GM23338 (cell line): ENCODE data around the gene CRACR2B. TPM values are rescaled to one million over a fixed set of nuclear protein-coding genes. Genes with fewer than 3 reads are reported as not detected.
A peak's percentile ranks its signal among the peaks of the same experiment; 100 is the strongest.

Experiments used
- ATAC-seq: fragments of 200-7000 bp; cut with Tn5 transposase; 3 replicates; pipeline ENCODE4 v1.9.1; 2020
- DNase-seq: peaks from one replicate; pipeline ENCODE4 v3.0.0-alpha.2; 2015; ENCODE audit warnings: low spot score
- H2AFZ ChIP-seq: fragments of 200-600 bp; sonication (generic); 2 replicates; pipeline ENCODE4 v1.8.0; 2016; ENCODE audit warnings: antibody characterized with exemption, mild to moderate bottlenecking, moderate library complexity
- H3F3A ChIP-seq: fragments of 200-600 bp; sonication (generic); replicated peaks from 2 replicates; pipeline ENCODE4 v1.8.0; 2017; ENCODE audit warnings: antibody characterized with exemption, mixed run types, low read depth
- H3K27ac ChIP-seq: fragments of 200-600 bp; sonication (generic); 2 replicates; pipeline ENCODE4 v1.6.1; 2016; ENCODE audit warnings: low read depth
- H3K27me3 ChIP-seq: fragments of 200-600 bp; sonication (generic); 2 replicates; pipeline ENCODE4 v1.8.0; 2016; ENCODE audit warnings: mild to moderate bottlenecking, mixed run types, moderate library complexity; ENCODE audit not compliant: insufficient read depth
- H3K36me3 ChIP-seq: fragments of 200-600 bp; sonication (generic); 2 replicates; pipeline ENCODE4 v1.8.0; 2016; ENCODE audit warnings: mild to moderate bottlenecking; ENCODE audit not compliant: insufficient read depth
- H3K4me1 ChIP-seq: fragments of 200-600 bp; sonication (generic); 2 replicates; pipeline ENCODE4 v1.8.0; 2016; ENCODE audit warnings: mild to moderate bottlenecking, moderate library complexity; ENCODE audit not compliant: insufficient read depth
- H3K4me2 ChIP-seq: fragments of 200-600 bp; sonication (generic); 2 replicates; pipeline ENCODE4 v1.7.1; 2017; ENCODE audit warnings: mixed run types
- H3K4me3 ChIP-seq: fragments of 200-600 bp; sonication (generic); 2 replicates; pipeline ENCODE4 v1.6.1; 2016; ENCODE audit warnings: mixed run types
- H3K79me2 ChIP-seq: fragments of 200-600 bp; sonication (generic); replicated peaks from 2 replicates; pipeline ENCODE4 v1.8.0; 2017; ENCODE audit warnings: mild to moderate bottlenecking; ENCODE audit not compliant: insufficient read depth
- H3K9me2 ChIP-seq: fragments of 200-600 bp; sonication (generic); 2 replicates; pipeline ENCODE4 v1.8.0; 2017; ENCODE audit not compliant: insufficient read depth
- H4K20me1 ChIP-seq: fragments of 200-600 bp; sonication (generic); replicated peaks from 2 replicates; pipeline ENCODE4 v1.8.0; 2017; ENCODE audit warnings: mild to moderate bottlenecking; ENCODE audit not compliant: insufficient read depth
- H3K27ac Mint-ChIP-seq: 2 replicates; pipeline ENCODE4 v1.8.0; 2020; ENCODE audit warnings: inconsistent platforms, mild to moderate bottlenecking, moderate library complexity, mixed read lengths
- H3K27me3 Mint-ChIP-seq: 3 replicates; pipeline ENCODE4 v1.8.0; 2022; ENCODE audit warnings: low read depth, mild to moderate bottlenecking, moderate library complexity, mixed read lengths, inconsistent platforms; ENCODE audit not compliant: insufficient read depth, poor library complexity
- H3K36me3 Mint-ChIP-seq: 3 replicates; pipeline ENCODE4 v1.8.0; 2021; ENCODE audit warnings: low read depth, mild to moderate bottlenecking, inconsistent platforms, moderate library complexity, mixed read lengths
- H3K4me1 Mint-ChIP-seq: 3 replicates; pipeline ENCODE4 v1.8.0; 2020; ENCODE audit warnings: mild to moderate bottlenecking, inconsistent platforms, mixed read lengths
- H3K4me3 Mint-ChIP-seq: 3 replicates; pipeline ENCODE4 v1.8.0; 2021; ENCODE audit warnings: moderate library complexity, mild to moderate bottlenecking, inconsistent platforms, mixed read lengths
- H3K9me3 Mint-ChIP-seq: 3 replicates; pipeline ENCODE4 v1.8.0; 2020; ENCODE audit warnings: moderate library complexity, mild to moderate bottlenecking, inconsistent platforms, mixed read lengths
- CREB1 ChIP-seq: fragments of 250-450 bp; sonication (Bioruptor Pico); IDR thresholded peaks from 2 replicates; pipeline ENCODE4 v1.5.0; 2020; ENCODE audit warnings: low read depth, mild to moderate bottlenecking, moderate library complexity
- CTCF ChIP-seq, 2 experiments: fragments of 200-600 bp in 1 of 2; sonication (generic) in 1 of 2; conservative IDR thresholded peaks; 2 replicates each; pipeline versions ENCODE4 v1.5.1 to v1.6.1; 2016 to 2017; ENCODE audit warnings: antibody characterized with exemption in 2 of 2, low read depth in 2 of 2, mild to moderate bottlenecking in 2 of 2, moderate library complexity in 1 of 2
- EZH2 ChIP-seq: fragments of 200-600 bp; sonication (generic); IDR thresholded peaks from one replicate; pipeline ENCODE4 v1.8.0; 2017; ENCODE audit warnings: antibody characterized with exemption, mild to moderate bottlenecking, low read depth; ENCODE audit not compliant: unreplicated experiment
- EZH2phosphoT487 ChIP-seq: fragments of 200-600 bp; sonication (generic); IDR thresholded peaks from one replicate; pipeline ENCODE4 v1.8.1; 2018; ENCODE audit warnings: antibody characterized with exemption; ENCODE audit not compliant: unreplicated experiment
- JUNB ChIP-seq: IDR thresholded peaks from one replicate; pipeline ENCODE4 v1.6.1; 2016; ENCODE audit warnings: antibody characterized with exemption; ENCODE audit not compliant: unreplicated experiment
- NANOG ChIP-seq: IDR thresholded peaks from 2 replicates; pipeline ENCODE4 v1.6.1; 2016; ENCODE audit warnings: antibody characterized with exemption, borderline replicate concordance
- POLR2AphosphoS5 ChIP-seq: IDR thresholded peaks from 2 replicates; pipeline ENCODE4 v1.6.1; 2016; ENCODE audit warnings: antibody characterized with exemption, low read depth
- REST ChIP-seq: IDR thresholded peaks from one replicate; pipeline ENCODE4 v1.6.1; 2018; ENCODE audit warnings: antibody characterized with exemption; ENCODE audit not compliant: unreplicated experiment
- STAT1 ChIP-seq: IDR thresholded peaks from one replicate; pipeline ENCODE4 v1.6.1; 2016; ENCODE audit warnings: antibody characterized with exemption; ENCODE audit not compliant: unreplicated experiment
- ZNF114 ChIP-seq: fragments of 250-450 bp; sonication (Bioruptor Pico); IDR thresholded peaks from 2 replicates; pipeline ENCODE4 v1.5.0; 2020; ENCODE audit warnings: mild to moderate bottlenecking, moderate library complexity
- ZNF331 ChIP-seq: fragments of 250-450 bp; sonication (Bioruptor Pico); IDR thresholded peaks from 2 replicates; pipeline ENCODE4 v1.5.0; 2020; ENCODE audit warnings: low read depth, mild to moderate bottlenecking, moderate library complexity
- ZNF462 ChIP-seq: fragments of 250-450 bp; sonication (Bioruptor Pico); IDR thresholded peaks from 2 replicates; pipeline ENCODE4 v1.5.0; 2020; ENCODE audit warnings: mild to moderate bottlenecking, moderate library complexity
- polyA plus RNA-seq: library from polyadenylated mRNA; unstranded; fragments of >200 nt; fragmentation: Nextera tagmentation; extraction: Ambion mirVana; gene quantifications from 2 replicates; pipeline ENCODE4 v1.2.1, GENCODE V29; 2016
- total RNA-seq: library from RNA; depleted of rRNA; stranded (reverse); fragments of >200 nt; shearing (Covaris generic); gene quantifications from 2 replicates; pipeline ENCODE4 v1.2.3, GENCODE V29; 2014

Gene CRACR2B
- total and polyA plus RNA-seq, 2 experiments from 2014 or later: 55.9 to 64.1 TPM

GRCh38 chr11:803467-803742, 24.3 kb upstream of the CRACR2B start (continued):
- TF ChIP-seq ZNF462 (CRISPR knock-in tag): no peak
- TF ChIP-seq EZH2: no peak
- TF ChIP-seq ZNF331: no peak

- peaks cover 17% of the 10 kb centered on the region for H3K79me2 ChIP-seq
- no peak overlapping the region for H2AFZ ChIP-seq
- TF ChIP-seq ZNF114 (CRISPR knock-in tag) (no peak), EZH2 (no peak), EZH2phosphoT487 (no peak), CREB1 (CRISPR knock-in tag) (no peak), CTCF (conservative IDR thresholded peaks at IDR 0.05; ENCODE audit: low read depth in 2 of 2) (no peak), POLR2AphosphoS5 (no peak), NANOG (no peak), REST (no peak), JUNB (no peak), STAT1 (no peak)
Measured at GRCh38 chr11:803770-804598, 23.7 kb upstream of the CRACR2B start.

More at GRCh38 chr11:803770-804598, 23.7 kb upstream of the CRACR2B start:
- Mint-ChIP-seq H3K4me1 (peaks cover 7% of the 10 kb centered on the region; the same call in 2 of the 3 replicates), H3K27me3 (peaks cover 20% of the 10 kb centered on the region), H3K36me3 (peaks cover 2% of the 10 kb centered on the region; the same call in 1 of the 3 replicates), H3K9me3 (no peaks in the 10 kb centered on the region), H3K4me3 (peak overlapping the region; percentile 76), H3K27ac (no peak overlapping the region; the same call in 1 of the 2 replicates)
- ATAC-seq: peak; percentile 0; the same call in 1 of the 3 replicates
- Histone ChIP-seq H3K27me3 (no peaks in the 10 kb centered on the region), H3K4me1 (peaks cover 7% of the 10 kb centered on the region; the same call in 1 of the 2 replicates), H3K9me2 (no peaks in the 10 kb centered on the region), H3K4me2 (peak overlapping the region; percentile 96), H3K36me3 (no peaks in the 10 kb centered on the region), H3F3A (peaks cover 22% of the 10 kb centered on the region; the same call in 1 of the 2 replicates), H3K27ac (no peak overlapping the region), H3K4me3 (peak overlapping the region; percentile 74), H4K20me1 (no peaks in the 10 kb centered on the region)
- DNase-seq: no peak
